Stimulated activated naive CD8-positive, alpha-beta T cell treated with anti-CD3 and anti-CD28 coated beads, Interleukin-15, amount 100 ng/mL, for 72 hours (primary cell): ENCODE data around the gene MALSU1.

Source experiments
- ATAC-seq: fragments of 150-1000 bp; cut with Tn5 transposase; 2 replicates; pipeline ENCODE4 v1.10.0; 2021; ENCODE audit warnings: mild to moderate bottlenecking, moderate library complexity
- DNase-seq, 2 donors: peaks; one replicate each; pipeline ENCODE4 v3.0.0; 2021 to 2022
- H3K27ac Mint-ChIP-seq, 2 donors: one replicate each; pipeline ENCODE4 v1.8.0; 2022; ENCODE audit warnings: mild to moderate bottlenecking in 2 of 2, mixed read lengths in 2 of 2, moderate library complexity in 2 of 2
- H3K27me3 Mint-ChIP-seq: one replicate; pipeline ENCODE4 v1.8.0; 2022; ENCODE audit warnings: mixed read lengths
- H3K4me1 Mint-ChIP-seq: one replicate; pipeline ENCODE4 v1.8.0; 2022; ENCODE audit warnings: mild to moderate bottlenecking, mixed read lengths
- H3K4me3 Mint-ChIP-seq, 2 donors: one replicate each; pipeline ENCODE4 v1.8.0; 2022; ENCODE audit warnings: mild to moderate bottlenecking in 2 of 2, mixed read lengths in 2 of 2, moderate library complexity in 1 of 2
- H3K9me3 Mint-ChIP-seq, 2 donors: one replicate each; pipeline ENCODE4 v1.8.0; 2022; ENCODE audit warnings: mixed read lengths in 2 of 2

The MALSU1 gene

GRCh38 chr7:23358152-23358674 is 59.1 kb downstream of the MALSU1 start:
- Mint-ChIP-seq H3K4me3 (no peak overlapping the region), H3K27ac (no peak overlapping the region), H3K27me3 (peaks cover 26% of the 10 kb centered on the region), H3K9me3 (peaks cover 0 to 7% of the 10 kb centered on the region in 2 donors), H3K4me1 (peaks cover 26% of the 10 kb centered on the region)
- ATAC-seq: no peak
- no peak for DNase-seq
